ENCODE measurements around the gene NUP62.

The NUP62 gene

DNA sequence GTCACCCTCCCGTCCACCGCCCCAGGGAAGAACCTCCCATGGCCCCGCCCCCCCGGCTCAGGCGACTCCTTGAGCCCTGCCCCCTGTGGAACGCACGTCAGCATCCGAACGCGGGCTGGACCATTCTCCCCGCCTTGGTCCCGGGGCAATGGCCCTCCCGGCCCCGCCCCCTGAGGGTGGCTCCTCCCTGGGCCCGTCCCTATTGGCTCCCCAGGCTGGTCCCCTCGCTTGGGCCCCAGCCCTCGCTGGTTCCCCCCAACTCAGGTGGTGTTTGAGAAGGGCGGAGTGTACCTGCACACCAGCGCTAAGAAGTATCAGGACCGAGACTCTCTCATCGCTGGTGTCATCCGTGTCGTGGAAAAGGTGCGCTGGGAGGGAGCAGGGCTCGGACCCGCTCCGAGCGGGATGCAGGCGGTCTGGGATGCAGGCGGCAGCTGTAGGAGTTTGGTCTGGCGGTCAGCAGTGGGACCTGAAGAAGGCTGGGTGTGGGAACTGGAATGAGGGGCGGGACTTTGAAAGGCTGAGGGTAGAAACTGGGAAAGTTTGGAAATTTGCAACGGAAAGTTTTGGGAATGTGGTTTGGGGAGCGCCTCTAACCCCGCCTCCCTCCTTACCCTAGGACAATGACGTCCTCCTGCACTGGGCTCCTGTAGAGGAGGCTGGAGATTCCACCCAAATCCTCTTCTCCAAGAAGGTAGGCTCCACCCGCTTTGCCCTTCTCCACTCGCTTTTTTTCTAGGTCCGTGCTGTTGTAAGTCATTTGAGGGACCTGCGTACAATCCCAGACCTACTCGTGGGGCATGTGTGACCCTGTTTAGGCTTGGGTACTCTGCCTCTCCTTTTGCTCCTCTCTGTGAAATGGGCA, 51.2 kb downstream of the NUP62 start:
- no peaks in the 10 kb centered on the region; the same call in 1 of the 2 replicates for H3K36me3 ChIP-seq (ENCODE audit: insufficient read depth)
- H4K20me1 ChIP-seq (ENCODE audit: insufficient read depth) = no peaks in the 10 kb centered on the region
- H3K4me3 ChIP-seq (IDR thresholded peaks at IDR 0.05; ENCODE audit: insufficient read depth, low read depth, low read length) = no peak overlapping the region
- H3K4me2 ChIP-seq = peak overlapping the region; percentile 88
- peaks cover 23% of the 10 kb centered on the region for H3K79me2 ChIP-seq (ENCODE audit: insufficient read depth, low read depth)
- peak overlapping the region; percentile 75 for H2AFZ ChIP-seq (ENCODE audit: low read depth)
- H3K27me3 ChIP-seq (ENCODE audit: insufficient read depth, low read depth) = no peaks in the 10 kb centered on the region
- H3K27ac ChIP-seq = peak overlapping the region; percentile 94
- TF ChIP-seq, protein P1, sequence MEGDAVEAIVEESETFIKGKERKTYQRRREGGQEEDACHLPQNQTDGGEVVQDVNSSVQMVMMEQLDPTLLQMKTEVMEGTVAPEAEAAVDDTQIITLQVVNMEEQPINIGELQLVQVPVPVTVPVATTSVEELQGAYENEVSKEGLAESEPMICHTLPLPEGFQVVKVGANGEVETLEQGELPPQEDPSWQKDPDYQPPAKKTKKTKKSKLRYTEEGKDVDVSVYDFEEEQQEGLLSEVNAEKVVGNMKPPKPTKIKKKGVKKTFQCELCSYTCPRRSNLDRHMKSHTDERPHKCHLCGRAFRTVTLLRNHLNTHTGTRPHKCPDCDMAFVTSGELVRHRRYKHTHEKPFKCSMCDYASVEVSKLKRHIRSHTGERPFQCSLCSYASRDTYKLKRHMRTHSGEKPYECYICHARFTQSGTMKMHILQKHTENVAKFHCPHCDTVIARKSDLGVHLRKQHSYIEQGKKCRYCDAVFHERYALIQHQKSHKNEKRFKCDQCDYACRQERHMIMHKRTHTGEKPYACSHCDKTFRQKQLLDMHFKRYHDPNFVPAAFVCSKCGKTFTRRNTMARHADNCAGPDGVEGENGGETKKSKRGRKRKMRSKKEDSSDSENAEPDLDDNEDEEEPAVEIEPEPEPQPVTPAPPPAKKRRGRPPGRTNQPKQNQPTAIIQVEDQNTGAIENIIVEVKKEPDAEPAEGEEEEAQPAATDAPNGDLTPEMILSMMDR (conservative IDR thresholded peaks at IDR 0.05; ENCODE audit: low read depth, low read length) = no peak
- H3K9ac ChIP-seq = peak overlapping the region; percentile 94
- peaks cover 20% of the 10 kb centered on the region for H3K4me1 ChIP-seq (ENCODE audit: low read depth, poor library complexity, severe bottlenecking)

DNA sequence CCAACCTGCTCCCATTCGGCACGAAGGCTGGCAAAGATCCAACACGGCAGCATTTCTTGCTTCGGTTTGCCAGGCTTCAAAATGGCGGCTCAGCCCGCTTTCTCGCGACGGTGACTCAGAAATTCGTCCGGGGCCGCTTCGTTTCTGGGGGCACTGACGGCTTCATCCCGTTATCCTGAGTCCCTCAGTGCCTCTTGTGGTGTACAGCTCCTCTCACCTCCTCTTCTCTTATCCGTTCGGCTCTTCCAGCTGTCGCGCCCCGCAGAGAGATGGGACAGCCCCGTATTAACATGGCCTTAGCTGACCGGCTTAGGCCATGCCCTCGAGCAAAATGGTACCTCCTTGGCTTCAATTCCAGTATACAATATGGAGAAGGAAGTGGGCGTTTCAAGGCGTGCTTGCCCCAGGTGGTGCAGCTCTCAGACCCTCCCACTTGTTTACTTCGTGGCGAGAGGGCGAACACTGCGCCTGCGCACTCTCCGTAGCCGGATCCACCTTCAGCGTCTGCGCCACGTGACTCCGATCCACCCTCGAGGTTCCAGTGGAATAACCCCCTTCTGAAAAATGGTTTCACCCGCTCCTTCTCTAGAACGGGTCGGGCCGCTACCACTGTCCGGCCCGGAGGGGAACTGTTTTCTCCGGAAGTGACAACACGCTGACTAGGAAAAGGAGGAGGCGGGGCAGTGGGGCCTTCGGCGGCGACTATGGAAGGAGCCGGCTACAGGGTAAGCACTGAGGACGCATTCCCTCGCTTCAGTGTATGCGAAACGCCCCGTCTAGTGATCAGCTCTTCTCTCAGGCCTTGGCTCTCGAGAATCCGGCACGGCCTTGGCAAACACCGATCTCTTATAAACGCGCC, 52.1 kb downstream of the NUP62 start, which contains the start of the genes AKT1S1 and TBC1D17:
Gene AKT1S1 (minus strand): TSS at position 336 of the 859 bp plus-strand sequence. CDS start 4,060 bp downstream, outside the sequence.
Gene TBC1D17 (plus strand): TSS at position 683 of the 859 bp plus-strand sequence. CDS start 22 bp downstream, at position 705.
- H3K4me1 ChIP-seq (ENCODE audit: low read depth, poor library complexity, severe bottlenecking) = peaks cover 20% of the 10 kb centered on the region
- H3K79me2 ChIP-seq (ENCODE audit: insufficient read depth, low read depth) = peaks cover 23% of the 10 kb centered on the region
- H3K4me3 ChIP-seq (IDR thresholded peaks at IDR 0.05; ENCODE audit: insufficient read depth, low read depth, low read length) = no peak within 1 kb of the TSS
- no peaks in the 10 kb centered on the region for H3K27me3 ChIP-seq (ENCODE audit: insufficient read depth, low read depth)
- peak within 1 kb of the TSS; percentile 94 for H3K9ac ChIP-seq
- no peaks in the 10 kb centered on the region for H4K20me1 ChIP-seq (ENCODE audit: insufficient read depth)
- peak within 1 kb of the TSS; percentile 88 for H3K4me2 ChIP-seq
- H3K36me3 ChIP-seq (ENCODE audit: insufficient read depth) = no peaks in the 10 kb centered on the region
- H3K27ac ChIP-seq = peak within 1 kb of the TSS; percentile 94
- TF ChIP-seq, protein P1 (conservative IDR thresholded peaks at IDR 0.05; ENCODE audit: low read depth, low read length) = no peak
- H2AFZ ChIP-seq (ENCODE audit: low read depth) = peak within 1 kb of the TSS; percentile 75

DNA sequence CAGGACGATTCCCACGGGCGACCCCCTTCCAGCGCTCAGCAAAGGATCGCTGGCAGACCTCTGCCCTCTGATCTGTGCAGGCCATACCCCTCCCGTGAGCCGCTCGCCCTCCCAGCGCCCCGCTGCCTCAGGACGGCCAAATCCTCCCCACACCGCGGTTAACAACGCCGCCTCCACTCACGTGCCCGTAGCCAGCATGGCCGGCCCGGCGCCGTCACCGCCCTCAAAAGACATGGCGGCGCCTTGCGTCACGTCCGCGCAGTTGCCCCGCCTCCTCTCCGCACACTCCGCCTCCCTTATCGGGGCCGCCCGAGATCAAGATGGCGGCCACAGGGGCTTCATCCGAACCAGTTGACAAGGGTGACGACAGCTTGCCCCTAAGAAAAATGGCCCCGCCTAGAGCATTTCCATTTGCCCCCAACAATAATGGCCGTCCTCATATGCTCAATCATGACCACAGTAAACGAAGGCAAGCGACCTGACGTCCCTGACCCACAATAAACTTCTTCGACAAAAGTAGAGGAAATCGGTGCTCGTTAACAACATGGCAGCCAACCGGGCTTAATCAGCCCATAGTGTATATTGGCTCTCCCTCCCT, 52.8 kb downstream of the NUP62 start:
- Histone ChIP-seq H3K9ac (peak overlapping the region; percentile 94), H3K4me3 (IDR thresholded peaks at IDR 0.05; ENCODE audit: insufficient read depth, low read depth, low read length) (no peak overlapping the region), H3K27me3 (ENCODE audit: insufficient read depth, low read depth) (no peaks in the 10 kb centered on the region), H3K4me2 (peak overlapping the region; percentile 81), H4K20me1 (ENCODE audit: insufficient read depth) (no peaks in the 10 kb centered on the region), H3K4me1 (ENCODE audit: low read depth, poor library complexity, severe bottlenecking) (peaks cover 20% of the 10 kb centered on the region), H3K79me2 (ENCODE audit: insufficient read depth, low read depth) (peaks cover 23% of the 10 kb centered on the region), H3K27ac (peak overlapping the region; percentile 94), H3K36me3 (ENCODE audit: insufficient read depth) (no peaks in the 10 kb centered on the region), H2AFZ (ENCODE audit: low read depth) (peak overlapping the region; percentile 67)
- TF ChIP-seq, protein P1 (conservative IDR thresholded peaks at IDR 0.05; ENCODE audit: low read depth, low read length) = no peak

DNA sequence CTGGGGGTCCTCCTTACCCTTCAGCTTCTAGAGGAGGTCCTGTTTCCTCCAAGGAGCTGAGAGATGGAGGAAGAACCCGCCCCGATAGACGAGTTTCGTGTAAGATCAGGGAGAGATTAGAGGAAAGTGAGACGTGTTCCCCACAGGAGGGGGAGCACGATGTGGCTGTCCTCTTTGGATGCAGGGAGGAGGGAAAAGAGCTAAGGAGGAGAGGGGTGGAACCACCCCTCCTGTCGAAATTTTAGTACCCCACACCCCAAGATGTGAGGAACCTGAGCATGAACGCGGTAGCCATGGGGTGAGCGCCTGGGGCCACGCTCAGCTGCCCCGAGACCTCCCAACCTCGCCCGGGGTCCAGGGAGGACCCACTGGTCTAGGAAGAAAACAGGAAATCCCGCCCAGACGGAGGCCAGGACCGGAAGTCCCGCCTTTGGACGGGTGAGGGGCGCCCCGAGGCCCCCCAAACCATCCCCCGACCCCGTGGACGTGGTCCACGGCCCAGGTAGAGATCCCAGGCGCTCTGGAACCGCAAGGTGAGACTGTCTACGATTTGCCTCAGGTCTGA, 53.4 kb downstream of the NUP62 start:
- H3K9ac ChIP-seq = peak overlapping the region; percentile 94
- H3K4me3 ChIP-seq (IDR thresholded peaks at IDR 0.05; ENCODE audit: insufficient read depth, low read depth, low read length) = no peak overlapping the region
- TF ChIP-seq, protein P1 (conservative IDR thresholded peaks at IDR 0.05; ENCODE audit: low read depth, low read length) = no peak
- H3K79me2 ChIP-seq (ENCODE audit: insufficient read depth, low read depth) = peaks cover 23% of the 10 kb centered on the region
- peak overlapping the region; percentile 94 for H3K27ac ChIP-seq
- H3K36me3 ChIP-seq (ENCODE audit: insufficient read depth) = no peaks in the 10 kb centered on the region
- H3K4me2 ChIP-seq = peak overlapping the region; percentile 81
- peak overlapping the region; percentile 67 for H2AFZ ChIP-seq (ENCODE audit: low read depth)
- H4K20me1 ChIP-seq (ENCODE audit: insufficient read depth) = no peaks in the 10 kb centered on the region
- H3K27me3 ChIP-seq (ENCODE audit: insufficient read depth, low read depth) = no peaks in the 10 kb centered on the region
- peaks cover 21% of the 10 kb centered on the region for H3K4me1 ChIP-seq (ENCODE audit: low read depth, poor library complexity, severe bottlenecking)

All from KMS-11 (cell line).